ENCODE data around the gene FAM170B.

Gene FAM170B

DNA sequence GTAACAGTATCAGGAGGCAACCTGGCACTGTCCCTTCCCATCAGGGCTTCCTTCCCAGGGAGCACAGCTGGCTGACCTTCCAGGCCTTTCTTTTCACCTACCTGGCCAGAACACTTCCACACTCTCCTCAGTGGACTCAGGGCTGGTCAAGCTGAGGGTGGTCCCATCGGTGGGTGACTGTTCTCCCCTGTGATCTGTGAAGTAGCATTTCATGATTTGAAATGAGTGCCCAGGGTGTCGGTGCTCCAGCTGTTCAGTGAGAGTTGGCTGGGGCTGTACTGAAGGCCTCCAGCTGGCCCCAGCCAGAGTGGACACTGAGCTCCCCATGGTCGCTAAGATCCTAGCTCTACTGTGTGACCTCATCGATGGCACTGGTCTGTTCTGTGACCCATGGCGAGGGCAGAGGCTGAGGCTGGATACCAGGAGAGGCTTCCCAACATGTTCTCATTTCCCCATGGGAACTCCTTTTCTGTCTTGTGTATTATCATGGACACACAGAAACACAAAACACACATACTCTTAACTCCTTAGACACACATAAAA lies at the start of gene FAM170B:
FAM170B (minus strand) TSS at position 316 of the 543 bp plus-strand sequence; CDS start at position 213, 103 bp downstream.
- TF ChIP-seq, protein P1, sequence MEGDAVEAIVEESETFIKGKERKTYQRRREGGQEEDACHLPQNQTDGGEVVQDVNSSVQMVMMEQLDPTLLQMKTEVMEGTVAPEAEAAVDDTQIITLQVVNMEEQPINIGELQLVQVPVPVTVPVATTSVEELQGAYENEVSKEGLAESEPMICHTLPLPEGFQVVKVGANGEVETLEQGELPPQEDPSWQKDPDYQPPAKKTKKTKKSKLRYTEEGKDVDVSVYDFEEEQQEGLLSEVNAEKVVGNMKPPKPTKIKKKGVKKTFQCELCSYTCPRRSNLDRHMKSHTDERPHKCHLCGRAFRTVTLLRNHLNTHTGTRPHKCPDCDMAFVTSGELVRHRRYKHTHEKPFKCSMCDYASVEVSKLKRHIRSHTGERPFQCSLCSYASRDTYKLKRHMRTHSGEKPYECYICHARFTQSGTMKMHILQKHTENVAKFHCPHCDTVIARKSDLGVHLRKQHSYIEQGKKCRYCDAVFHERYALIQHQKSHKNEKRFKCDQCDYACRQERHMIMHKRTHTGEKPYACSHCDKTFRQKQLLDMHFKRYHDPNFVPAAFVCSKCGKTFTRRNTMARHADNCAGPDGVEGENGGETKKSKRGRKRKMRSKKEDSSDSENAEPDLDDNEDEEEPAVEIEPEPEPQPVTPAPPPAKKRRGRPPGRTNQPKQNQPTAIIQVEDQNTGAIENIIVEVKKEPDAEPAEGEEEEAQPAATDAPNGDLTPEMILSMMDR (conservative IDR thresholded peaks at IDR 0.05; ENCODE audit: low read length), result no peak
- no peak for DNase-seq (ENCODE audit: low read depth)
- no peak within 1 kb of the TSS for H3K4me3 ChIP-seq (ENCODE audit: low read length)

DNA sequence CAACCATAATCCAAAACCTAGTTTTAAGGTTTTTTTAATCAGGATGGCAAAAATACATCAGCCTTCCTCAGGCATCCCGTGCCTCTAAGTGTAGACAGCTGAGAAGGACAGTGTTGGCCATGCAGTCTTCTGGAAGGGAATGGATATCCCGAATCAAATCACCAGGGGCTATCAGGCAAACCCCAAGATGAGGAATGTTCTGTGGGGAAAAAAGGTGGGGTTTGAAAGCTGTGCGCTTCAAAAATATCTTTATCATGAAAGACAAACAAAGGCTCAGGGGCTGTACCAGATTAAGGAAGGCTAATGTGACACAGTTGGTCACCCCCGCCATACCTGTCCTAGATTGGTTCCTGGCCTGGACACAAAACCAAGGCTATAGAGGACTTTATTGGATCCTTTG lies 49.0 kb upstream of the FAM170B start:
- H3K4me3 ChIP-seq (ENCODE audit: low read length), result no peak overlapping the region
- TF ChIP-seq, protein P1 (conservative IDR thresholded peaks at IDR 0.05; ENCODE audit: low read length), result no peak
- no peak for DNase-seq (ENCODE audit: low read depth)

DNA sequence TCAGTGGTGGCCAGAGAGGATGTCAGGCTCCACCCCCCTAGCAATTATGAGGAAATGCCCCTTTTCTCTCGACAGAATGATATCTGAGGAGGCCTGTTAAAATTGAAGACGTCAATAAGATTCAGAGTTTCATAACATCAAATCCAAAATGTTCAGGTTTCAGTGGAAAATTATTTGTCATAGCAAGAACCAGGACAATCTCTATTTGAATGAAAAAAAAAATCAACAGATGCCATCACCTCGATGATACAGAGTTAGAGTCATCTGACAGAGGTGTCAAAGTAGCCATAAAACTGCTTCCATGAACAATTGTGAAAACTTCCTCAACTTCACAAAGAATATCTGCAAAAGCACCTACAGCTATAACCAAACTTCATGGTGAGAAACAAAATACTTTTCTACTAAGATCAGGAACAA lies 46.6 kb upstream of the FAM170B start:
- TF ChIP-seq, protein P1 (conservative IDR thresholded peaks at IDR 0.05; ENCODE audit: low read length), result no peak
- DNase-seq (ENCODE audit: low read depth), result no peak

DNA sequence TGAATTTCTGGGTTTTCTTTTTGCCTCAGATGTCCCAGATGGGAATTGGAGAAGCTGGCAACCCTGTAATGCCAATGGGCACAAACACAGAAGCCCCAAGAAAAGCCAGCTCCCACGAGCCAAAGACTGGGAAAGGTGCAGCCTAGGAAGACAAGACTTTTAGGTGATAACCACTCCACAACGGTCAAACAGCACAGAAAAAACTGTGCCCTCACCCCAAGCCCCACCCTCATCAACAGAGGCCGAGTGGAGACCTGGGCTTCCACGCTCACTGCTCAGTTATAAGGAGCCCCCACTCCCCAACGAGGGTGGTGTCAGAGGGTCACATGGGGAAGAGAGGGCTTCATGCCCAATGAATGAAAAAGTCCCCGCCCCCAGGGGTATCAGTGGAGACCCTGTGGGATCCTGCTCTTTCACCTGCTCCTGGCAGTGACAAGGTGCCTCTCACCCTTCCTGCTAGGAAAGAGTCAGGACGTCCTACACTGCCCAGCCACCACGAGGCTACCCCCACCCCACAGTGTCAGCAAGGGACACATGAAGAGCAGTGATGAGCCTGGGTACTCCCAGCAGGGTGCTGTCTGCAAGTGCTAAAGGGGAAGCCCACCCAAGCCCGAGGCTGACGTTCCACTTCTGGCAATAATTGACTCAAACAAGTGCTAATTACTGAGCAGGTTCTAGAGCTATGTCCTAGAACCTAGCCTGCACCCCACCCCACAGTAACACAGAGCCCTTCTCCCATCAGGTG lies 46.0 kb upstream of the FAM170B start:
- H3K4me3 ChIP-seq (ENCODE audit: low read length), result no peak overlapping the region
- TF ChIP-seq, protein P1 (conservative IDR thresholded peaks at IDR 0.05; ENCODE audit: low read length), result no peak
- no peak for DNase-seq (ENCODE audit: low read depth)

More for the DNA sequence above, 46.6 kb upstream of the FAM170B start:
- no peak overlapping the region for H3K4me3 ChIP-seq (ENCODE audit: low read length)

DNA sequence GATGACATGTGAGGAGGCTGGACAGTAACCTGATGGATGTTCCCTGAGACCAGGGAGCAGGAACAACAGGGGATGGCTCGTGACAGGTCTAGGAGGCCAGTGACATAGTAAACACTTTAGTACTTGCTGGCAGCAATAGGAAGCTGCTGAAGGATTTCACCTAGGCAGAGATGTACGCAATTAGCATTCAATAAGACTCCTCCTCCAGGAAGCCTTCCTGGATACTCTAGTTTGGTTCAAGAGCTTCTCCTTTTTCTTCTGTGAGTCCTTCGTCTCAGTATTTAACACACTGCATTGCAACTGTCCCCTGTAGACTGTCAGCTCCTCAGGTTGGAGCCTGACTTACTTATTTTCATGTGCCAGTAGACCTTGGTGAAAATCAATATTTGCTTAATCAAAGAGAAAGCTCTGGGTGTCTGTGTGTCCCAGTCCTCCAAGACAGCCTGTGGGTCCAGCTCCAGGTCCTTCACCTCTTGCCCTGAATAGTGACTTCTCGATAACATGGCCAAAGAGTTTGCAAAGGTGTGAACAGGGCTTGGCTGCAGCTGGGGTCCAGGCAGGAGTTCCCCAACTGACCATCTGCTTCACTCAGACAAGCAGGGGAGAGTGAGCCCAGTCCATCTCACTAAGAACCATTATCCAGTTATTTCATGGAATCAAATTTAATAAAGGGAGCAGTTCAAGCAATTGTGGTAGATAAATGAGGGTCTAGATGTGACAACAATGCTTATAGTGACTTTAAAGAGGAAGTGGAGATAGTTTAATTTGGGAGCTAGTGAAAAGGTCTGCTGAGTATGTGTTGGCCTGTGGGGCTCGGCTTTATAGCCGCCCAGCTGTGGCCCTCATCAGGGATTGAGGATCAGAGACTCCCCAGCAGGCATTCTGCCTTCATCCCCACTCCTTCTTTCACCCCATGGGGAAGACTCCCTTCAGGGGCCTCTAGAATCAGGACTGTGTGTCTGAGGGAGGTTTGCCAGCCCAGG lies 45.0 kb upstream of the FAM170B start:
- DNase-seq (ENCODE audit: low read depth), result no peak
- no peak overlapping the region for H3K4me3 ChIP-seq (ENCODE audit: low read length)

More for the DNA sequence above, 45.0 kb upstream of the FAM170B start:
- TF ChIP-seq, protein P1 (conservative IDR thresholded peaks at IDR 0.05; ENCODE audit: low read length), result no peak

Data from AG10803 (cell line).